ENCODE data around the gene ARPP19. TPM values are rescaled to one million over a fixed set of nuclear protein-coding genes. Genes with fewer than 3 reads are reported as not detected.

ARPP19 gene
- total and polyA plus RNA-seq, 4 donors, result 33.3 to 163 (median 92.4) TPM

- Histone ChIP-seq H3K4me1 (ENCODE audit: control insufficient read depth in 1 of 2, insufficient read depth in 2 of 2, low read length in 2 of 2) (no peaks in the 10 kb centered on the region), H3K9me3 (ENCODE audit: control insufficient read depth, low read length) (no peaks in the 10 kb centered on the region), H3K27me3 (ENCODE audit: control insufficient read depth in 1 of 2, insufficient read depth in 2 of 2, low read length in 1 of 2) (no peaks in the 10 kb centered on the region), H3K27ac (ENCODE audit: low read depth in 1 of 2, low read length in 2 of 2) (no peak overlapping the region), H3K4me3 (ENCODE audit: low read length in 2 of 2) (no peak overlapping the region), H3K36me3 (ENCODE audit: control insufficient read depth in 1 of 2, insufficient read depth in 2 of 2, low read length in 1 of 2) (no peaks in the 10 kb centered on the region)
- ATAC-seq (ENCODE audit: low FRiP score) (no peak), DNase-seq (no peak)
- intact Hi-C loops (cut with DNase I), result loop anchor here in 1 of 2 donors (5.0 kb wide), 1 partner anchor 43 kb away; the partner anchor contains the start of gene ARPP19
- WGBS, 2 donors, result 97% methylated on average over 4 of the region's 4 CpGs
Observed at GRCh38 chr15:52524223-52525136, 44.4 kb downstream of the ARPP19 start.

- no peaks in the 10 kb centered on the region for H3K36me3 ChIP-seq (ENCODE audit: control insufficient read depth in 1 of 2, insufficient read depth in 2 of 2, low read length in 1 of 2)
- ATAC-seq (ENCODE audit: low FRiP score) (no peak), DNase-seq (no peak)
- no peaks in the 10 kb centered on the region for H3K9me3 ChIP-seq (ENCODE audit: control insufficient read depth, low read length)
- no peaks in the 10 kb centered on the region for H3K4me1 ChIP-seq (ENCODE audit: control insufficient read depth in 1 of 2, insufficient read depth in 2 of 2, low read length in 2 of 2)
- H3K4me3 ChIP-seq (ENCODE audit: low read length in 2 of 2), result no peak overlapping the region
- WGBS, 2 donors, result 76 to 92% methylated on average over 4 to 5 of the region's 5 CpGs
- intact Hi-C loops (cut with DNase I), result no loop called here
- no peak overlapping the region for H3K27ac ChIP-seq (ENCODE audit: low read depth in 1 of 2, low read length in 2 of 2)
- H3K27me3 ChIP-seq (ENCODE audit: control insufficient read depth in 1 of 2, insufficient read depth in 2 of 2, low read length in 1 of 2), result no peaks in the 10 kb centered on the region
Observed at GRCh38 chr15:52523647-52524046, 45.2 kb downstream of the ARPP19 start.

- ATAC-seq (ENCODE audit: low FRiP score), result no peak
- no peaks in the 10 kb centered on the region for H3K4me1 ChIP-seq (ENCODE audit: control insufficient read depth in 1 of 2, insufficient read depth in 2 of 2, low read length in 2 of 2)
- intact Hi-C loops (cut with DNase I), result no loop called here
- no peak overlapping the region for H3K4me3 ChIP-seq (ENCODE audit: low read length in 2 of 2)
- DNase-seq, result no peak
- no peak overlapping the region for H3K27ac ChIP-seq (ENCODE audit: low read depth in 1 of 2, low read length in 2 of 2)
- H3K36me3 ChIP-seq (ENCODE audit: control insufficient read depth in 1 of 2, insufficient read depth in 2 of 2, low read length in 1 of 2), result no peaks in the 10 kb centered on the region
- no peaks in the 10 kb centered on the region for H3K9me3 ChIP-seq (ENCODE audit: control insufficient read depth, low read length)
- WGBS, 2 donors, result 57 to 59% methylated on average over 3 of the region's 3 CpGs
- no peaks in the 10 kb centered on the region for H3K27me3 ChIP-seq (ENCODE audit: control insufficient read depth in 1 of 2, insufficient read depth in 2 of 2, low read length in 1 of 2)
Observed at GRCh38 chr15:52523192-52523591, 45.6 kb downstream of the ARPP19 start.

GRCh38 chr15:52521682-52522081, 47.1 kb downstream of the ARPP19 start:
- no peaks in the 10 kb centered on the region for H3K9me3 ChIP-seq (ENCODE audit: control insufficient read depth, low read length)
- no peak for ATAC-seq (ENCODE audit: low FRiP score)
- H3K27ac ChIP-seq (ENCODE audit: low read depth in 1 of 2, low read length in 2 of 2), result no peak overlapping the region
- intact Hi-C loops (cut with DNase I), result no loop called here
- no peak overlapping the region for H3K4me3 ChIP-seq (ENCODE audit: low read length in 2 of 2)
- no peaks in the 10 kb centered on the region for H3K36me3 ChIP-seq (ENCODE audit: control insufficient read depth in 1 of 2, insufficient read depth in 2 of 2, low read length in 1 of 2)
- H3K27me3 ChIP-seq (ENCODE audit: control insufficient read depth in 1 of 2, insufficient read depth in 2 of 2, low read length in 1 of 2), result no peaks in the 10 kb centered on the region
- H3K4me1 ChIP-seq (ENCODE audit: control insufficient read depth in 1 of 2, insufficient read depth in 2 of 2, low read length in 2 of 2), result no peaks in the 10 kb centered on the region
- no peak for DNase-seq
- 94 to 98% methylated on average over 3 of the region's 3 CpGs for WGBS, 2 donors

- ATAC-seq (ENCODE audit: low FRiP score), result no peak
- Histone ChIP-seq H3K27ac (ENCODE audit: low read depth in 1 of 2, low read length in 2 of 2) (no peak overlapping the region), H3K27me3 (ENCODE audit: control insufficient read depth in 1 of 2, insufficient read depth in 2 of 2, low read length in 1 of 2) (no peaks in the 10 kb centered on the region), H3K36me3 (ENCODE audit: control insufficient read depth in 1 of 2, insufficient read depth in 2 of 2, low read length in 1 of 2) (no peaks in the 10 kb centered on the region), H3K4me1 (ENCODE audit: control insufficient read depth in 1 of 2, insufficient read depth in 2 of 2, low read length in 2 of 2) (no peaks in the 10 kb centered on the region), H3K9me3 (ENCODE audit: control insufficient read depth, low read length) (no peaks in the 10 kb centered on the region), H3K4me3 (ENCODE audit: low read length in 2 of 2) (no peak overlapping the region)
- intact Hi-C loops (cut with DNase I), result no loop called here
- no peak for DNase-seq
Observed at GRCh38 chr15:52520421-52520820, 48.4 kb downstream of the ARPP19 start.

- DNase-seq (no peak), ATAC-seq (ENCODE audit: low FRiP score) (no peak)
- intact Hi-C loops (cut with DNase I), result no loop called here
- no peaks in the 10 kb centered on the region for H3K36me3 ChIP-seq (ENCODE audit: control insufficient read depth in 1 of 2, insufficient read depth in 2 of 2, low read length in 1 of 2)
- H3K27ac ChIP-seq (ENCODE audit: low read depth in 1 of 2, low read length in 2 of 2), result no peak overlapping the region
- H3K9me3 ChIP-seq (ENCODE audit: control insufficient read depth, low read length), result no peaks in the 10 kb centered on the region
- H3K4me1 ChIP-seq (ENCODE audit: control insufficient read depth in 1 of 2, insufficient read depth in 2 of 2, low read length in 2 of 2), result no peaks in the 10 kb centered on the region
- H3K4me3 ChIP-seq (ENCODE audit: low read length in 2 of 2), result no peak overlapping the region
- H3K27me3 ChIP-seq (ENCODE audit: control insufficient read depth in 1 of 2, insufficient read depth in 2 of 2, low read length in 1 of 2), result no peaks in the 10 kb centered on the region
- 81 to 83% methylated on average over 8 of the region's 8 CpGs for WGBS, 2 donors
Observed at GRCh38 chr15:52518487-52519371, 50.1 kb downstream of the ARPP19 start.

GRCh38 chr15:52517014-52517413, 51.8 kb downstream of the ARPP19 start:
- intact Hi-C loops (cut with DNase I), result no loop called here
- Histone ChIP-seq H3K9me3 (ENCODE audit: control insufficient read depth, low read length) (no peaks in the 10 kb centered on the region), H3K27ac (ENCODE audit: low read depth in 1 of 2, low read length in 2 of 2) (no peak overlapping the region), H3K27me3 (ENCODE audit: control insufficient read depth in 1 of 2, insufficient read depth in 2 of 2, low read length in 1 of 2) (no peaks in the 10 kb centered on the region), H3K36me3 (ENCODE audit: control insufficient read depth in 1 of 2, insufficient read depth in 2 of 2, low read length in 1 of 2) (no peaks in the 10 kb centered on the region), H3K4me3 (ENCODE audit: low read length in 2 of 2) (no peak overlapping the region), H3K4me1 (ENCODE audit: control insufficient read depth in 1 of 2, insufficient read depth in 2 of 2, low read length in 2 of 2) (no peaks in the 10 kb centered on the region)
- ATAC-seq (ENCODE audit: low FRiP score) (no peak), DNase-seq (no peak)
- WGBS, 2 donors, result 93 to 95% methylated on average over 1 of the region's 1 CpG

GRCh38 chr15:52515343-52515742, 53.5 kb downstream of the ARPP19 start:
- Histone ChIP-seq H3K36me3 (ENCODE audit: control insufficient read depth in 1 of 2, insufficient read depth in 2 of 2, low read length in 1 of 2) (no peaks in the 10 kb centered on the region), H3K9me3 (ENCODE audit: control insufficient read depth, low read length) (no peaks in the 10 kb centered on the region), H3K4me1 (ENCODE audit: control insufficient read depth in 1 of 2, insufficient read depth in 2 of 2, low read length in 2 of 2) (no peaks in the 10 kb centered on the region), H3K27ac (ENCODE audit: low read depth in 1 of 2, low read length in 2 of 2) (no peak overlapping the region), H3K27me3 (ENCODE audit: control insufficient read depth in 1 of 2, insufficient read depth in 2 of 2, low read length in 1 of 2) (no peaks in the 10 kb centered on the region), H3K4me3 (ENCODE audit: low read length in 2 of 2) (no peak overlapping the region)
- DNase-seq (no peak), ATAC-seq (ENCODE audit: low FRiP score) (no peak)
- intact Hi-C loops (cut with DNase I), result no loop called here
- WGBS, 2 donors, result 82 to 98% methylated on average over 2 of the region's 2 CpGs

All from aorta (tissue), 5 donors.